ENCODE measurements around the gene CDK3. TPM values are rescaled to one million over a fixed set of nuclear protein-coding genes. Genes with fewer than 3 reads are reported as not detected.

Gene CDK3
- total and polyA plus RNA-seq, 4 donors = 1.5 to 6.3 (median 2.6) TPM

- H3K9me3 ChIP-seq (ENCODE audit: control insufficient read depth in 4 of 4, low read length in 3 of 4) = no peaks in the 10 kb centered on the region
- H3K4me3 ChIP-seq (ENCODE audit: low read depth in 1 of 3, low read length in 3 of 3) = no peak overlapping the region
- no peak for DNase-seq (ENCODE audit: low spot score)
- no peaks in the 10 kb centered on the region for H3K36me3 ChIP-seq (ENCODE audit: control insufficient read depth in 4 of 4, insufficient read depth in 3 of 4, low read depth in 1 of 4, low read length in 3 of 4)
- WGBS = 93% methylated on average over 7 of the region's 7 CpGs
- peak overlapping the region; percentile 97 to 98 for H3K27ac ChIP-seq (ENCODE audit: low read depth in 1 of 2, low read length in 2 of 2)
- H3K27me3 ChIP-seq (ENCODE audit: control insufficient read depth in 4 of 4, insufficient read depth in 4 of 4, low read length in 3 of 4) = no peaks in the 10 kb centered on the region
- H3K4me1 ChIP-seq (ENCODE audit: control insufficient read depth in 4 of 4, insufficient read depth in 4 of 4, low read length in 3 of 4) = peaks cover 5 to 38% (median 21%) of the 10 kb centered on the region in 4 donors
- H3K9ac ChIP-seq (ENCODE audit: low read depth in 1 of 2, low read length in 2 of 2) = no peak overlapping the region
- TF ChIP-seq HNF4G (IDR thresholded peaks at IDR 0.05) = no peak
- TF ChIP-seq FOXA2 (IDR thresholded peaks at IDR 0.05) = no peak
- TF ChIP-seq, protein P1, sequence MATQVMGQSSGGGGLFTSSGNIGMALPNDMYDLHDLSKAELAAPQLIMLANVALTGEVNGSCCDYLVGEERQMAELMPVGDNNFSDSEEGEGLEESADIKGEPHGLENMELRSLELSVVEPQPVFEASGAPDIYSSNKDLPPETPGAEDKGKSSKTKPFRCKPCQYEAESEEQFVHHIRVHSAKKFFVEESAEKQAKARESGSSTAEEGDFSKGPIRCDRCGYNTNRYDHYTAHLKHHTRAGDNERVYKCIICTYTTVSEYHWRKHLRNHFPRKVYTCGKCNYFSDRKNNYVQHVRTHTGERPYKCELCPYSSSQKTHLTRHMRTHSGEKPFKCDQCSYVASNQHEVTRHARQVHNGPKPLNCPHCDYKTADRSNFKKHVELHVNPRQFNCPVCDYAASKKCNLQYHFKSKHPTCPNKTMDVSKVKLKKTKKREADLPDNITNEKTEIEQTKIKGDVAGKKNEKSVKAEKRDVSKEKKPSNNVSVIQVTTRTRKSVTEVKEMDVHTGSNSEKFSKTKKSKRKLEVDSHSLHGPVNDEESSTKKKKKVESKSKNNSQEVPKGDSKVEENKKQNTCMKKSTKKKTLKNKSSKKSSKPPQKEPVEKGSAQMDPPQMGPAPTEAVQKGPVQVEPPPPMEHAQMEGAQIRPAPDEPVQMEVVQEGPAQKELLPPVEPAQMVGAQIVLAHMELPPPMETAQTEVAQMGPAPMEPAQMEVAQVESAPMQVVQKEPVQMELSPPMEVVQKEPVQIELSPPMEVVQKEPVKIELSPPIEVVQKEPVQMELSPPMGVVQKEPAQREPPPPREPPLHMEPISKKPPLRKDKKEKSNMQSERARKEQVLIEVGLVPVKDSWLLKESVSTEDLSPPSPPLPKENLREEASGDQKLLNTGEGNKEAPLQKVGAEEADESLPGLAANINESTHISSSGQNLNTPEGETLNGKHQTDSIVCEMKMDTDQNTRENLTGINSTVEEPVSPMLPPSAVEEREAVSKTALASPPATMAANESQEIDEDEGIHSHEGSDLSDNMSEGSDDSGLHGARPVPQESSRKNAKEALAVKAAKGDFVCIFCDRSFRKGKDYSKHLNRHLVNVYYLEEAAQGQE (IDR thresholded peaks at IDR 0.05) = no peak
- no peak for TF ChIP-seq TAF1 (conservative IDR thresholded peaks at IDR 0.05)
These were observed 19.5 kb upstream of the CDK3 start for GRCh38 chr17:75981019-75981615.

DNA sequence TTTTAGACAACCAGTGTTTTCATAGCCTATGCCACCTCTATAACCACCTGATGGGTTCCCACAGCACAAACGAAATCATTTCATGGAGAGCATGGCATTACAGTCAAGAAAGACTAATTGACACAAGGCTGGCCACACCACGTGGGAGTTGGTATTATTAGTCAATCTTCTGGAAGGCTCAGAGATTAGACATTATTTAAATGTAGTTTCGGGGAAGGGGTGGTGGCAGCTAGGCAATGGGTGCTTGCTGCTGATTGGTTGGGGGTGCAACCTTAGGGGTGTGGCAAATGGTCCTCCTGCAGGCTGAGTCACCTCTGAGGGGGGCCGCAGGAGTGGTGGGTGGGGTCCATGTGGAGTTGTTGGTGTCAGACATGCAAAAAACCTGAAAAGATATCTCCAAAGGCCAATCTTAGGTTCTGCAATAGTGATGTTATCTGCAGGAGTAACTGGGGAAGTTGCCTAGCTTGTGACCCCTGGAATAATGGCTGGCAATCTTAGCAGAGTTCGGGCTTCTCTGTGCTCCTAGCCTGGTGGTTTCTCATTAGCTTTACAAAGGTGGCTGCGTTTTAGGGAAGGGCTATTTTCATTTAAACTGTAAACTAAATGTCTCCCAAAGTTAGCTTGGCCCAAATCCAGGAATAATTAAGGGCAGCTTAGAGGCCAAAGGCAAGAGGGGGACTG, 17.0 kb upstream of the CDK3 start:
- DNase-seq (ENCODE audit: low spot score) = no peak
- WGBS = 58% methylated on average over 6 of the region's 6 CpGs
- TF ChIP-seq HNF4G (IDR thresholded peaks at IDR 0.05) (no peak), FOXA2 (IDR thresholded peaks at IDR 0.05) (no peak), RAD21 (IDR thresholded peaks at IDR 0.05) (no peak), GABPA (IDR thresholded peaks at IDR 0.05 in 1 of 2, conservative IDR thresholded peaks at IDR 0.05 in 1 of 2) (no peak), HNF4A (conservative IDR thresholded peaks at IDR 0.05) (peak in 1 of 2 donors; percentile 13), JUND (IDR thresholded peaks at IDR 0.05) (peak in 1 of 2 donors; percentile 15), TAF1 (conservative IDR thresholded peaks at IDR 0.05) (no peak), NR2F2 (IDR thresholded peaks at IDR 0.05) (no peak), EGR1 (IDR thresholded peaks at IDR 0.05; ENCODE audit: low read depth in 2 of 2) (no peak), MAX (IDR thresholded peaks at IDR 0.05) (no peak), YY1 (IDR thresholded peaks at IDR 0.05) (peak; percentile 16), RXRA (IDR thresholded peaks at IDR 0.05) (peak in 1 of 2 donors; percentile 28), FOXA1 (IDR thresholded peaks at IDR 0.05) (no peak), ZBTB33 (IDR thresholded peaks at IDR 0.05) (no peak), SP1 (IDR thresholded peaks at IDR 0.05) (peak; percentile 43)
- TF ChIP-seq, protein P2, sequence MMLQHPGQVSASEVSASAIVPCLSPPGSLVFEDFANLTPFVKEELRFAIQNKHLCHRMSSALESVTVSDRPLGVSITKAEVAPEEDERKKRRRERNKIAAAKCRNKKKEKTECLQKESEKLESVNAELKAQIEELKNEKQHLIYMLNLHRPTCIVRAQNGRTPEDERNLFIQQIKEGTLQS (IDR thresholded peaks at IDR 0.05) = no peak
- TF ChIP-seq, protein P1 (IDR thresholded peaks at IDR 0.05) = no peak
- TF ChIP-seq, protein P3, sequence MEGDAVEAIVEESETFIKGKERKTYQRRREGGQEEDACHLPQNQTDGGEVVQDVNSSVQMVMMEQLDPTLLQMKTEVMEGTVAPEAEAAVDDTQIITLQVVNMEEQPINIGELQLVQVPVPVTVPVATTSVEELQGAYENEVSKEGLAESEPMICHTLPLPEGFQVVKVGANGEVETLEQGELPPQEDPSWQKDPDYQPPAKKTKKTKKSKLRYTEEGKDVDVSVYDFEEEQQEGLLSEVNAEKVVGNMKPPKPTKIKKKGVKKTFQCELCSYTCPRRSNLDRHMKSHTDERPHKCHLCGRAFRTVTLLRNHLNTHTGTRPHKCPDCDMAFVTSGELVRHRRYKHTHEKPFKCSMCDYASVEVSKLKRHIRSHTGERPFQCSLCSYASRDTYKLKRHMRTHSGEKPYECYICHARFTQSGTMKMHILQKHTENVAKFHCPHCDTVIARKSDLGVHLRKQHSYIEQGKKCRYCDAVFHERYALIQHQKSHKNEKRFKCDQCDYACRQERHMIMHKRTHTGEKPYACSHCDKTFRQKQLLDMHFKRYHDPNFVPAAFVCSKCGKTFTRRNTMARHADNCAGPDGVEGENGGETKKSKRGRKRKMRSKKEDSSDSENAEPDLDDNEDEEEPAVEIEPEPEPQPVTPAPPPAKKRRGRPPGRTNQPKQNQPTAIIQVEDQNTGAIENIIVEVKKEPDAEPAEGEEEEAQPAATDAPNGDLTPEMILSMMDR (IDR thresholded peaks at IDR 0.05; ENCODE audit: low read depth, low read length, missing input control) = no peak

More for the DNA sequence above, 17.0 kb upstream of the CDK3 start:
- H3K36me3 ChIP-seq (ENCODE audit: control insufficient read depth in 4 of 4, insufficient read depth in 3 of 4, low read depth in 1 of 4, low read length in 3 of 4) = peaks cover 0 to 4% (median 0%) of the 10 kb centered on the region in 4 donors
- peaks cover 5 to 30% (median 18%) of the 10 kb centered on the region in 4 donors for H3K4me1 ChIP-seq (ENCODE audit: control insufficient read depth in 4 of 4, insufficient read depth in 4 of 4, low read length in 3 of 4)
- H3K27ac ChIP-seq (ENCODE audit: low read depth in 1 of 2, low read length in 2 of 2) = peak overlapping the region; percentile 58 to 70
- H3K9ac ChIP-seq (ENCODE audit: low read depth in 1 of 2, low read length in 2 of 2) = no peak overlapping the region
- no peaks in the 10 kb centered on the region for H3K9me3 ChIP-seq (ENCODE audit: control insufficient read depth in 4 of 4, low read length in 3 of 4)
- H3K27me3 ChIP-seq (ENCODE audit: control insufficient read depth in 4 of 4, insufficient read depth in 4 of 4, low read length in 3 of 4) = no peaks in the 10 kb centered on the region
- H3K4me3 ChIP-seq (ENCODE audit: low read depth in 1 of 3, low read length in 3 of 3) = no peak overlapping the region
